Measurements from ENCODE around the gene DPH7. TPM values are rescaled to one million over a fixed set of nuclear protein-coding genes. Genes with fewer than 3 reads are reported as not detected.
"Not testable (repeated sequence)": the region's sequence is repeated elsewhere in the genome, so short reads cannot be mapped to it uniquely, and the experiment has no call there.

The DPH7 gene
- total RNA-seq, 2 donors from 2014 or later: 32.5 to 78.0 TPM

DNA sequence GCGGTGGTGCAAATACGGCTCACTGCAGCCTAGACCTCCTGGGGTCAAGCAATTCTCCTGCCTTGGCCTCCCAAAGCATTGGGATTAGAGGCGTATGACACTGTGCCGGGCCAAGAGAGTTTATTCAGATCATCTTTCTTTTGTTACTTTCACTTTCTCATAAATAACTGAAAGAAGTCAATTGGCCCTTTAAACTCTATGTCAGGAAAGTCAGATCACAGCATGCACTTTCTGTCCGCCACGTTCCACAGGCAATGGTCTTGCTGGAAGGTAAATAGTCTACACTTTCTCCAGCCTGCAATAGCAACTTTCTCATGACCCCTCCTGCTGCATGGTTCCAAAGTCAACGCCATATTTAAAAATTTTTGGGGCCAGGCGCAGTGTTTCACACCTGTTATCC, 20.2 kb upstream of the DPH7 start:
- H3K4me3 Mint-ChIP-seq: no peak overlapping the region
- no peaks in the 10 kb centered on the region for H3K36me3 Mint-ChIP-seq
- H3K4me1 Mint-ChIP-seq (ENCODE audit: low read depth in 2 of 2): peaks cover 0 to 15% of the 10 kb centered on the region in 2 donors
- no peak for ATAC-seq
- H3K27me3 Mint-ChIP-seq: no peaks in the 10 kb centered on the region
- H3K9me3 Mint-ChIP-seq: no peaks in the 10 kb centered on the region
- no peak for DNase-seq (ENCODE audit: low spot score)
- no peak overlapping the region for H3K27ac Mint-ChIP-seq

DNA sequence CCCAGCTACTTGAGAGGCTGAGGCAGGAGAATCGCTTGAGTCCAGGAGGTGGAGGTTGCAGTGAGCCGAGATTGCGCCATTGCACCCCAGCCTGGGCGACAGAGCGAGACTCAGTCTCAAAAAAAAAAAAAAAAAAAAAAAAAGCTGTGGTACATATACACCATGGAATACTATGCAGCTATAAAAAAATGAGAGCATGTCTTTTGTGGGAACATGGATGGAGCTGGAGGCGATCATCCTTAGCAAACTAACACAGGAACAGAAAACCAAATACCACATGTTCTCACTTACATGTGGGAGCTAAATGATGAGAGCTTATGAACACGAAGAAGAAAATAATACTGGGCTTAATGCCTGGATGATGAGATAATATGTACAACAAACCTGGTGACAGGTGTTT, 17.9 kb upstream of the DPH7 start:
- H3K4me3 Mint-ChIP-seq; H3K4me1 Mint-ChIP-seq (ENCODE audit: low read depth in 2 of 2); H3K27me3 Mint-ChIP-seq; H3K9me3 Mint-ChIP-seq; H3K36me3 Mint-ChIP-seq; ATAC-seq; H3K27ac Mint-ChIP-seq; DNase-seq (ENCODE audit: low spot score): not testable (repeated sequence)

DNA sequence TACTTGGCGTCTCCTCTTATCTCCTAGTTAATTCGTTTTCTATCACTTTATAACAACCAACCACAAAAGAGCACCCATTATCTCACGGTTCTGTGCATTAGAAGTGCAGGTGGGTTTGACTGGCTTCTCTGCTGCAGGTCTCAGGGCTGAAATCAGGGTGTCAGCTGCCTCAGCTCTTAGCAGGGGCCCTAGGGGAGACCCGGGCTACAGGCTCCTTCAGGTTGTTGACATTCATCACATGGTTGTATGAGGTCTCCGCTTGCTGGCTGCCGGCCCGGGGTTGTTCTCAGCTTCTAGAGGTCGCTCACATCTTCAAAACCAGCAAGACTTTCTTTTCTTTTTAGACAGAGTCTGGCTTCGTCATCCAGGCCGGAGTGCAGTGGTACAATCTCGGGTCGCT, 14.5 kb upstream of the DPH7 start:
- Mint-ChIP-seq H3K4me3 (no peak overlapping the region), H3K27ac (peak overlapping the region in 1 of 2 donors; percentile 39), H3K9me3 (no peaks in the 10 kb centered on the region), H3K27me3 (no peaks in the 10 kb centered on the region), H3K4me1 (ENCODE audit: low read depth in 2 of 2) (peaks cover 2 to 5% of the 10 kb centered on the region in 2 donors), H3K36me3 (no peaks in the 10 kb centered on the region)
- DNase-seq (ENCODE audit: low spot score) (no peak), ATAC-seq (no peak)

DNA sequence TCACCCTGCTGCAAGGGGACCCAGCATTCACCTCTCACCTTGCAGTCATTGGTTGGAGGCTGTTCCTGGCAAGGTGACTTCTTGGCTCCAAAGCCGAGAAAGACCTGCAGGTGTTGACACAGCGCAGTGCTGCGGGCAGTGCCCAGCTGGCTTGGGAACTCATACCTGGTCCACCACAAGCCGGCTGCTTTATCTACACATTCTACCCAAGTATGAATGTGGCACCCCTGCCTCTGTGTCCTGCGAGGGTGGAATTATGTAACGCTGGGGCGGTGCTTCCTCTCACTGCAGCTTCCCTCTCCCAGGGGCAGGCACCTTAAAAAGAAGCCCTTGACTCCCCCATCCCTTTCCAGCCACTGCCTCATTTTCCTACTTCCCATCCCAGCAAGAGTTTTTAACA, 14.0 kb upstream of the DPH7 start:
- Mint-ChIP-seq H3K27me3 (no peaks in the 10 kb centered on the region), H3K4me1 (ENCODE audit: low read depth in 2 of 2) (peaks cover 0 to 9% of the 10 kb centered on the region in 2 donors), H3K27ac (no peak overlapping the region), H3K4me3 (no peak overlapping the region), H3K36me3 (no peaks in the 10 kb centered on the region), H3K9me3 (no peaks in the 10 kb centered on the region)
- ATAC-seq (no peak), DNase-seq (ENCODE audit: low spot score) (no peak)

DNA sequence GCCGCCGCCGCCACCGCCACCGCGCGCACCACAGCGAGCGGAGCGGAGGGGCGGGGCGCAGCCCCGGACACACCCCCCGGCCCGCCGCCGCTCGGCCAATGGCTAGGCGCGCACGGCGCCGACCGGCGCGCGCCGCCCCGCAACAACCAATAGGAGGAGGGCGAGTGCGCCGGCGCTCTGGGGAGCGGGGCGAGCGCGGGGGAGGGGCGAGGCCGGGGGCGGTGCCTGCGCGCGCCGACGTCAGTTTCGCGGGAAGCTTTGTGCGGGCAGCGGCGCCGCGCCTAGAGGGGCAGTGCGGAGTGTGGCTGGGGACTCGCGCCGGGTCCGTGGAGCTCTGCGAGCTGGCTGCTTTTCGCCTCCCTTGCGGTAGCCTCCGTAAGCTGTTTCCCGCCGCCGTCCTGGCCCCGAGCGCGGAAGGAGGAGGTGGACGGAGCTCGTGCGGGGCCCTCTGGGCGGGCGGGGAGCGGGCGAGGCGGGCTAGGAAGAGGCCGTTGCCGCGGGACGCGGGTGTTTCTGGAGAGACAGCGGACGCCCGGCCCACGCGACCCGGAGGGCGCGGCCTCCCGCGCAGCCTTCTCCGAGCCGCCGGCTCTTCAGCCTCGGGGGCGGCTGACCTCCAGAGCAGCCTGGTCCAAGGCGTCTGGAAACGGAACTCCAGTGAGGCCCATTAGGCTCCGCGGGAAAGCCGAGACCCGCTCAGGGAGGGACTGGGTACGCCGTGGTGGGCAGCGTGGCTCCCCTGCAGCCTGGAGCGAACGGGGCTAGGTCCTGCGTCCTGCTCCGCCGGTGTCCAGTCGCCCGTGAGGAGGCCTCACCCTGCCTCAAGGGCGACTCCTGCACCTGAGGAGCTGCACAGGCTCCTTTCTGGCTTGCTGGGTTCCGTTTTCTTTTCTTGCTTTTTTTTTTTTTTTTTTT, 12.0 kb upstream of the DPH7 start, which contains the start of gene ZMYND19:
TSS of gene ZMYND19 (minus strand) at position 44 of the 915 bp plus-strand sequence. CDS start 249 bp downstream, outside the sequence.
- peak within 1 kb of the TSS; percentile 94 for H3K4me3 Mint-ChIP-seq
- peak; percentile 98 to 99 for ATAC-seq
- peaks cover 0 to 14% of the 10 kb centered on the region in 2 donors for H3K4me1 Mint-ChIP-seq (ENCODE audit: low read depth in 2 of 2)
- H3K36me3 Mint-ChIP-seq: peaks cover 5% of the 10 kb centered on the region
- no peaks in the 10 kb centered on the region for H3K9me3 Mint-ChIP-seq
- no peaks in the 10 kb centered on the region for H3K27me3 Mint-ChIP-seq
- DNase-seq (ENCODE audit: low spot score): peak; percentile 94
- peak within 1 kb of the TSS; percentile 72 to 88 for H3K27ac Mint-ChIP-seq

DNA sequence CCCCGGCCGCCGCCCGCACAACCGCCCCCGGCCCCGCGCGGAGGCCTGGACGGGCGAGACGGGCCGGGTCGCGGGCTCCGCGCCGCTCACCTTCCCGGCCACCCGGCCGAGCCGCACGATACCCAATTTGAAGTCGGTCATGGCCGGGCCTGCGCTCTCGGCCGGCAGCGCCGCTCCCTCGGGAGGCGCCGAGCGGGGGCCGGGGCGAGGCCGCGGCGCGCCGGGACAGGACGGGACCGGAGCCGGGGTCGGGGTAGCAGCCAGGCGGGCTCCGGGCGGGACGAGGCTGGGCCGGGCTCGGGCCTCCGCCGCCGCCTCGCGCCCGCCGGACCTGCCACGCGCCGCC, 11.4 kb upstream of the DPH7 start:
- peaks cover 0 to 14% of the 10 kb centered on the region in 2 donors for H3K4me1 Mint-ChIP-seq (ENCODE audit: low read depth in 2 of 2)
- ATAC-seq: no peak
- H3K36me3 Mint-ChIP-seq: peaks cover 5% of the 10 kb centered on the region
- no peak for DNase-seq (ENCODE audit: low spot score)
- no peaks in the 10 kb centered on the region for H3K27me3 Mint-ChIP-seq
- peak overlapping the region; percentile 94 for H3K4me3 Mint-ChIP-seq
- H3K27ac Mint-ChIP-seq: no peak overlapping the region
- no peaks in the 10 kb centered on the region for H3K9me3 Mint-ChIP-seq

DNA sequence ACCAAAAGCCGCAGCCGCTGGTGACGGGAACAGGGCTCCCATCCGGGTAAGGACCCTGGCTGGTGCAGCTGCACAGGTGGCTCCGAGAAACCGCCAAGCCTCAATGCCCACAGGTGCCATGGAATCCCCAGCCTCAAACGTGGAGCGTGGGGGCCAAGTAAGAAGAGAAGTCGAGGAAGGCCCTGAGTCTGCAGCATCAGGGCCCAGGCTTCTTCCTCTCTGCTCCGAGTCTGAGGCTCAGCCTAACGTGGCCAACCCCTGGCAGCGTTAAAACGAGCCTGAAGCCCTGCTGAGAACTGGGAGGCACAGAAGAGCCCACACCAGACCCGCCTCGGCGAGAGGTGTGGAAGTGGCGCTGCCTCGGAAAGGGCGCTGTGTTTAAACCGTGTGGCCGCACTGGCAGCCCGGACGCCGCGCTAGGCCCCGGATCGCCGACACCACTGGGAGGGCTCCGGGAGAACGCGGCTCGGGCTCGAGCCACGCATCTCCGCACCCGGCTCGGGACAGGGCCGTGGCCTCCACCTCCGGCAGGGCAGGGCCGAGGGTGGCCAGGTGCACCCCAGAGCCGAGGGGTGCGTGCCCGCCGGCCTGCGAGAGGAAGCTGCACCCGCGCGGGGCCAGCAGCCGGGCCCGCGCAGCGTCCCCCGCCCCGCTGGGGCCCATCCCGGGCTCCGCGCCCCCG, 10.9 kb upstream of the DPH7 start:
- Mint-ChIP-seq H3K36me3 (peaks cover 5% of the 10 kb centered on the region), H3K4me1 (ENCODE audit: low read depth in 2 of 2) (peaks cover 0 to 14% of the 10 kb centered on the region in 2 donors), H3K9me3 (no peaks in the 10 kb centered on the region), H3K4me3 (peak overlapping the region; percentile 40), H3K27me3 (no peaks in the 10 kb centered on the region), H3K27ac (peak overlapping the region in 1 of 2 donors; percentile 45)
- DNase-seq (ENCODE audit: low spot score): no peak
- ATAC-seq: peak; percentile 0 to 15

DNA sequence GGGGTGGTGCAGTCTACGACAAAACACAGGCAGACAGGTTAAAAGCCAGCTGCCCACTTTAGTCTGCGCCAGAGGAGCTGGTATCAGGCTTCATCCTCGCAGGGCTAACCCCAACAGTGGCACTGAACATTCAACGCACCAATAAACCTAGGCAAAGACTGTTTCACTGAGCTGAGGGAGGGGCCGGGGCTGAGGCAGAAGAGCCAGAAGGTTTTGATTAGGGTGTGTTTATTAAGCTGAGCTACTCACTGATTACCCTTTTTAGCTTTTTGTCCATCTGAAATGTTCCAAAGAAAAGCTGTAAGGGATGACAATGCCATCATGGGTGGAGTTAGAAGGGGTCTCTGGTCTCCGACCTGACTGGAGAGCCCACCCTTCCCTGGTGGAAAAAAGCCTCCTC, 10.2 kb upstream of the DPH7 start:
- H3K36me3 Mint-ChIP-seq: peaks cover 5% of the 10 kb centered on the region
- peak overlapping the region; percentile 40 for H3K4me3 Mint-ChIP-seq
- no peaks in the 10 kb centered on the region for H3K9me3 Mint-ChIP-seq
- peaks cover 0 to 14% of the 10 kb centered on the region in 2 donors for H3K4me1 Mint-ChIP-seq (ENCODE audit: low read depth in 2 of 2)
- DNase-seq (ENCODE audit: low spot score) (no peak), ATAC-seq (no peak)
- H3K27ac Mint-ChIP-seq: no peak overlapping the region
- no peaks in the 10 kb centered on the region for H3K27me3 Mint-ChIP-seq

DNA sequence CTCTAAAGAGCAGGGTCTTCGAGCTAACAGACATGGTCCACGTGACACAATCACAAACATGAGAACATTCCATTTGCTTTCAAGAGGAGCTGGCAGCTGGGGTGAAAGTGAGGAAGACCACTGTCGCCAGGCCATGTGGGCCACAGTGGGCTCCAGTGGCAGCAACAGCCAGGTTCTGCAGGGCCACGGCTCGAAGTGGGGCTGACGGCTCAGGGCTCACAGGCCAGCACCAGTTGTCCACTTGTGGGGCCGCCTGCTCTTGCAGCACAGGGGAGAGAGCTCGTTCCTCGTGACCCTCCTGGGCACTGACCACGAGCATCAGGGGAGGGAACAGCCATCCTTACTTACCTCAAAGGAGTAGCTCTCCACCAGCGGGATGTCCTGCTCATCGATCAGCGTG, 9.6 kb upstream of the DPH7 start:
- peaks cover 0 to 14% of the 10 kb centered on the region in 2 donors for H3K4me1 Mint-ChIP-seq (ENCODE audit: low read depth in 2 of 2)
- DNase-seq (ENCODE audit: low spot score) (no peak), ATAC-seq (no peak)
- no peaks in the 10 kb centered on the region for H3K9me3 Mint-ChIP-seq
- peak overlapping the region; percentile 40 for H3K4me3 Mint-ChIP-seq
- H3K27me3 Mint-ChIP-seq: no peaks in the 10 kb centered on the region
- peak overlapping the region in 1 of 2 donors; percentile 4 for H3K27ac Mint-ChIP-seq
- peaks cover 5% of the 10 kb centered on the region for H3K36me3 Mint-ChIP-seq

DNA sequence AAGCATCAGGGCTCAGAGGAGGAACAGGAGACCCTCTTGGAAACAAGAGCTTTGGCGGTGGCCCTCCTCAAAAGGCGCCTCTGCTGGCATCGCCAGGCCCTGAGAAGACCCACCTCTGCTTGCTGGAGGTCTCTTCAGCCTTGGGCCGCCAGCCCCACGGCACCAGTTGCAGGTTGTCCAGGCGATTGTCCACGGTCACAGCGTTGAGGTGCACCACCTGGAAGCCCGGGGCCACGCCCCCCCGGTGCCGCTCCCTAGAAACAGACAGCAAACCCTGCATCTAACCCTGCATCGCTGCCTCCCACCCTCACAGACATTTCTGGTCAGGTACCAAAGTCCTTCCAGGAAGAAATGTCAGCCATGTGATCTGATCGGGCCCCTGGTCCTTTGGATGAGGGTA, 8.1 kb upstream of the DPH7 start:
- H3K27ac Mint-ChIP-seq: no peak overlapping the region
- no peak overlapping the region for H3K4me3 Mint-ChIP-seq
- peaks cover 5% of the 10 kb centered on the region for H3K36me3 Mint-ChIP-seq
- H3K27me3 Mint-ChIP-seq: no peaks in the 10 kb centered on the region
- no peaks in the 10 kb centered on the region for H3K9me3 Mint-ChIP-seq
- peaks cover 0 to 12% of the 10 kb centered on the region in 2 donors for H3K4me1 Mint-ChIP-seq (ENCODE audit: low read depth in 2 of 2)
- no peak for ATAC-seq
- no peak for DNase-seq (ENCODE audit: low spot score)

DNA sequence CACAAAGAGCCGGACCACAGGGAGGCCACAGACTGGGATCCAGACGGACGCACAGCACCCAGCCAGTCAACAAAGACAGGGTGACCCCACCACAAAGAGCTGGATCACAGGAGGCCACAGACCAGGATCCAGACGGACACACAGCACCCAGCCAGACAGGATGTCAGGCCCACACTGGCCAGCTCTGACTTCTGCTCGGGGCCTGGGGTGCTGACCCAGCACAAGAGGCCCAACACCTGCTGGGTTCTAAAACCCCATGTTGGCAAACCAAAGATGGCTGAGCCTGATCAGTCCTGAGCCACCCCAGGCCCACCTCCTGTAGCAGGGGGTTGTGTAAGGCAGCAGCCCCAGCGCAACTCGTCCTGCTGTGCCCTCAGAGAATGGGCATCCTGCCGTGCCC, 5.2 kb upstream of the DPH7 start:
- DNase-seq (ENCODE audit: low spot score): no peak
- peaks cover 5% of the 10 kb centered on the region for H3K36me3 Mint-ChIP-seq
- H3K4me3 Mint-ChIP-seq: no peak overlapping the region
- no peak overlapping the region for H3K27ac Mint-ChIP-seq
- H3K27me3 Mint-ChIP-seq: no peaks in the 10 kb centered on the region
- ATAC-seq: no peak
- H3K9me3 Mint-ChIP-seq: no peaks in the 10 kb centered on the region
- H3K4me1 Mint-ChIP-seq (ENCODE audit: low read depth in 2 of 2): peaks cover 0 to 9% of the 10 kb centered on the region in 2 donors

DNA sequence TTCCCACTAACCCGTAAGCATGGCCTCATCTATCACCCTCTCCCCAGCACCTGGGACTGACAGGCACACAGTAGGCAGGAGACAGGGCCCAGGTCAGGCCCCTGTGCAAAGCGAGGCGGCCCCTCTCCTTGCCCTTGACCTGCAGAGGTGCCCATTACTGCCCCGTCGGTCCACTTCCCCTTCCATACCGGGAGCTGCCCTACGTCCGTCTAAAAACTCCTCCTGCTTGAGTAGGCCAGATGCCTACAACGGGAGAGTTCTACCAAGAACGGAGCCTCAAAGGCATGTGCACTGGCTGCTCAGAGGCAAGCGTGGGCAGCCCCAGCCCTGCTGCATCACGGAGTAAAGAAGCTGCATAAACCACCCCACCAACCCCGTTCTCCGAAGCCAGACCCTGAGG, 4.6 kb upstream of the DPH7 start:
- Mint-ChIP-seq H3K4me1 (ENCODE audit: low read depth in 2 of 2) (peaks cover 0 to 9% of the 10 kb centered on the region in 2 donors), H3K4me3 (no peak overlapping the region), H3K27ac (no peak overlapping the region), H3K9me3 (no peaks in the 10 kb centered on the region), H3K36me3 (peaks cover 5% of the 10 kb centered on the region), H3K27me3 (no peaks in the 10 kb centered on the region)
- no peak for DNase-seq (ENCODE audit: low spot score)
- ATAC-seq: no peak

DNA sequence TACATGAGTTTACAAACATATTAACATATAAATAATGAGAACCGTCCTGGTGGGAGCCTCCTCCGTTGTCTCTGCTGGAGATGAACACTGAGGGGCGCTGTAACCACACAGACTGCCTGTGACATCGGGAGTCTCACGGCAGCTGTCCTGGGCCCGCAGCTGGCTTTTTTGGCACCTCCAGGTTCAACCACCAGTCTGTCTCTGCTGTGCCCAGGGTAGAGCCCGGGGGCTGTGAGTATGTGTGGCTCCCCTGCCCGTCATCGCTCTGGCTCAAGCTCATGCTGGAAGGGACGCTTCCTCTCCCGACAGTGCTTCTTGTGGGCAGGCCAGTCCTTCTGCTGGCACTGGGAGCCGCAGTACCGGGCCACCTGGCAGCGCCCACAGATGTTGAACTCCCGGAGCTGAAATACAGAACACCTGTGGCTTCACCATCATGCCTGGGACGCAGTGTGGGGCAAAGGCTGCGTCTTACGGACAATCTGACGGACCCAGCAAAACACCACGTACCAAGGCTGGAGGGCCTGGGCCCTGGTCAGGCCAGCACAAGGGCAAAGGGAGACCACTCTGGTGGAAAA, 3.6 kb upstream of the DPH7 start:
- Mint-ChIP-seq H3K4me3 (no peak overlapping the region), H3K36me3 (peaks cover 5% of the 10 kb centered on the region), H3K27ac (no peak overlapping the region), H3K4me1 (ENCODE audit: low read depth in 2 of 2) (peaks cover 6 to 10% of the 10 kb centered on the region in 2 donors), H3K27me3 (no peaks in the 10 kb centered on the region), H3K9me3 (no peaks in the 10 kb centered on the region)
- no peak for DNase-seq (ENCODE audit: low spot score)
- ATAC-seq: no peak

Measured in natural killer cell treated with Interleukin-12 subunit alpha and Interleukin-12 subunit beta and Interleukin-15 and Interleukin-18, amount 100 ng/mL, for 72 hours (primary cell).